ENCODE data around the gene LINGO3. TPM values are rescaled to one million over a fixed set of nuclear protein-coding genes. Genes with fewer than 3 reads are reported as not detected.

LINGO3 gene
- total and polyA plus RNA-seq, 2 donors (not counting 1 experiment from before 2014, with no cell fraction given): 1.1 to 3.9 TPM

- CTCF ChIA-PET: no interaction called here
Measured at GRCh38 chr19:2336528-2337328, 28.8 kb upstream of the LINGO3 start.

GRCh38 chr19:2335848-2336247, 27.9 kb upstream of the LINGO3 start:
- peaks cover 31 to 35% of the 10 kb centered on the region in 2 donors for H3K4me1 ChIP-seq (ENCODE audit: control insufficient read depth in 2 of 2, insufficient read depth in 2 of 2, low read length in 2 of 2)
- no peak overlapping the region for H3K4me3 ChIP-seq (ENCODE audit: control extremely low read depth in 1 of 5, extremely low read depth in 1 of 5, insufficient read depth in 1 of 5, low read depth in 2 of 5, low read length in 4 of 5)
- H3K4me1 Mint-ChIP-seq: peaks cover 47% of the 10 kb centered on the region
- peak overlapping the region; percentile 73 for H3K4me3 Mint-ChIP-seq
- TF ChIP-seq, protein P1, sequence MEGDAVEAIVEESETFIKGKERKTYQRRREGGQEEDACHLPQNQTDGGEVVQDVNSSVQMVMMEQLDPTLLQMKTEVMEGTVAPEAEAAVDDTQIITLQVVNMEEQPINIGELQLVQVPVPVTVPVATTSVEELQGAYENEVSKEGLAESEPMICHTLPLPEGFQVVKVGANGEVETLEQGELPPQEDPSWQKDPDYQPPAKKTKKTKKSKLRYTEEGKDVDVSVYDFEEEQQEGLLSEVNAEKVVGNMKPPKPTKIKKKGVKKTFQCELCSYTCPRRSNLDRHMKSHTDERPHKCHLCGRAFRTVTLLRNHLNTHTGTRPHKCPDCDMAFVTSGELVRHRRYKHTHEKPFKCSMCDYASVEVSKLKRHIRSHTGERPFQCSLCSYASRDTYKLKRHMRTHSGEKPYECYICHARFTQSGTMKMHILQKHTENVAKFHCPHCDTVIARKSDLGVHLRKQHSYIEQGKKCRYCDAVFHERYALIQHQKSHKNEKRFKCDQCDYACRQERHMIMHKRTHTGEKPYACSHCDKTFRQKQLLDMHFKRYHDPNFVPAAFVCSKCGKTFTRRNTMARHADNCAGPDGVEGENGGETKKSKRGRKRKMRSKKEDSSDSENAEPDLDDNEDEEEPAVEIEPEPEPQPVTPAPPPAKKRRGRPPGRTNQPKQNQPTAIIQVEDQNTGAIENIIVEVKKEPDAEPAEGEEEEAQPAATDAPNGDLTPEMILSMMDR (IDR thresholded peaks at IDR 0.05): no peak
- TF ChIP-seq EZH2 (IDR thresholded peaks at IDR 0.05; ENCODE audit: borderline replicate concordance, insufficient read depth, low read depth, low read length, poor library complexity, severe bottlenecking): no peak
- 95% methylated on average over 3 of the region's 3 CpGs for WGBS (ENCODE audit: insufficient coverage)
- intact Hi-C loops (cut with micrococcal nuclease): no loop called here
- ChIA-PET POLR2A (no interaction called here), CTCF (no interaction called here)
- H4K20me1 ChIP-seq (ENCODE audit: control insufficient read depth, insufficient read depth, low read length, poor library complexity, severe bottlenecking): peaks cover 61% of the 10 kb centered on the region
- H3K27ac Mint-ChIP-seq: peak overlapping the region; percentile 87
- no peaks in the 10 kb centered on the region for H3K27me3 Mint-ChIP-seq
- ATAC-seq (ENCODE audit: low read depth): no peak
- no peak overlapping the region for H3K27ac ChIP-seq (ENCODE audit: low read length in 2 of 2)
- no peak overlapping the region for H3K4me2 ChIP-seq (replicated peaks; ENCODE audit: low read depth, low read length, poor library complexity, severe bottlenecking)
- H3K36me3 ChIP-seq (replicated peaks in 1 of 2; ENCODE audit: control extremely low read depth in 1 of 2, control insufficient read depth in 1 of 2, extremely low read depth in 1 of 2, insufficient read depth in 2 of 2, low read length in 1 of 2): peaks cover 0 to 50% of the 10 kb centered on the region in 2 experiments
- H3K9me3 Mint-ChIP-seq (ENCODE audit: insufficient read depth): peaks cover 2% of the 10 kb centered on the region
- no peak overlapping the region for H3K9ac ChIP-seq (ENCODE audit: low read length)
- H3K27me3 ChIP-seq (replicated peaks in 1 of 4; ENCODE audit: control extremely low read depth in 1 of 4, control insufficient read depth in 3 of 4, insufficient read depth in 4 of 4, low read length in 3 of 4): no peaks in the 10 kb centered on the region
- no peak for DNase-seq
- peaks cover 73% of the 10 kb centered on the region for H3K79me2 ChIP-seq (ENCODE audit: control insufficient read depth, insufficient read depth, low read length)
- peaks cover 0 to 11% (median 0%) of the 10 kb centered on the region in 3 donors for H3K9me3 ChIP-seq (ENCODE audit: control extremely low read depth in 1 of 3, control insufficient read depth in 2 of 3, insufficient read depth in 1 of 3, low read length in 2 of 3)
- no peak overlapping the region for H2AFZ ChIP-seq (ENCODE audit: insufficient read depth, low read depth, low read length, poor library complexity, severe bottlenecking)

More at GRCh38 chr19:2336528-2337328, 28.8 kb upstream of the LINGO3 start:
- no peak for TF ChIP-seq EZH2 (IDR thresholded peaks at IDR 0.05; ENCODE audit: borderline replicate concordance, insufficient read depth, low read depth, low read length, poor library complexity, severe bottlenecking)
- TF ChIP-seq, protein P1 (IDR thresholded peaks at IDR 0.05): no peak
- Histone ChIP-seq H3K9me3 (ENCODE audit: control extremely low read depth in 1 of 3, control insufficient read depth in 2 of 3, insufficient read depth in 1 of 3, low read length in 2 of 3) (peaks cover 0 to 11% (median 0%) of the 10 kb centered on the region in 3 donors), H4K20me1 (ENCODE audit: control insufficient read depth, insufficient read depth, low read length, poor library complexity, severe bottlenecking) (peaks cover 61% of the 10 kb centered on the region), H3K4me1 (ENCODE audit: control insufficient read depth in 2 of 2, insufficient read depth in 2 of 2, low read length in 2 of 2) (peaks cover 22 to 26% of the 10 kb centered on the region in 2 donors), H3K4me3 (ENCODE audit: control extremely low read depth in 1 of 5, extremely low read depth in 1 of 5, insufficient read depth in 1 of 5, low read depth in 2 of 5, low read length in 4 of 5) (no peak overlapping the region), H3K27me3 (replicated peaks in 1 of 4; ENCODE audit: control extremely low read depth in 1 of 4, control insufficient read depth in 3 of 4, insufficient read depth in 4 of 4, low read length in 3 of 4) (no peaks in the 10 kb centered on the region), H3K9ac (ENCODE audit: low read length) (no peak overlapping the region), H3K27ac (ENCODE audit: low read length in 2 of 2) (no peak overlapping the region), H3K79me2 (ENCODE audit: control insufficient read depth, insufficient read depth, low read length) (peaks cover 64% of the 10 kb centered on the region), H3K4me2 (replicated peaks; ENCODE audit: low read depth, low read length, poor library complexity, severe bottlenecking) (no peak overlapping the region), H3K36me3 (replicated peaks in 1 of 2; ENCODE audit: control extremely low read depth in 1 of 2, control insufficient read depth in 1 of 2, extremely low read depth in 1 of 2, insufficient read depth in 2 of 2, low read length in 1 of 2) (peaks cover 0 to 57% of the 10 kb centered on the region in 2 experiments), H2AFZ (ENCODE audit: insufficient read depth, low read depth, low read length, poor library complexity, severe bottlenecking) (no peak overlapping the region)
- WGBS (ENCODE audit: insufficient coverage): 85% methylated on average over 27 of the region's 33 CpGs
- Mint-ChIP-seq H3K4me1 (peaks cover 38% of the 10 kb centered on the region), H3K9me3 (ENCODE audit: insufficient read depth) (peaks cover 2% of the 10 kb centered on the region), H3K27ac (peak overlapping the region; percentile 87), H3K27me3 (no peaks in the 10 kb centered on the region), H3K4me3 (peak overlapping the region; percentile 4)
- ATAC-seq (ENCODE audit: low read depth): no peak
- POLR2A ChIA-PET: no interaction called here
- intact Hi-C loops (cut with micrococcal nuclease): no loop called here
- DNase-seq: no peak
